Muscle of leg (tissue), 11 donors: ENCODE data around the gene UPK2. TPM values are rescaled to one million over a fixed set of nuclear protein-coding genes. Genes with fewer than 3 reads are reported as not detected.
A peak's percentile ranks its signal among the peaks of the same experiment; 100 is the strongest.

ENCODE experiments used
- DNase-seq: peaks from one replicate; pipeline ENCODE4 v3.0.0; 2013
- H3K27ac ChIP-seq: one replicate; pipeline ENCODE4 v1.5.1; 2013; ENCODE audit warnings: mild to moderate bottlenecking, low read length, control low read depth
- H3K27me3 ChIP-seq: one replicate; pipeline ENCODE4 v1.6.1; 2013; ENCODE audit warnings: low read length; ENCODE audit not compliant: control insufficient read depth, insufficient read depth
- H3K36me3 ChIP-seq: one replicate; pipeline ENCODE4 v1.6.1; 2013; ENCODE audit warnings: low read length; ENCODE audit not compliant: control insufficient read depth, insufficient read depth
- H3K4me1 ChIP-seq: one replicate; pipeline ENCODE4 v1.6.1; 2013; ENCODE audit warnings: low read length; ENCODE audit not compliant: control insufficient read depth, insufficient read depth
- H3K4me3 ChIP-seq: one replicate; pipeline ENCODE4 v1.5.1; 2013; ENCODE audit warnings: low read length, control low read depth
- H3K9me3 ChIP-seq: replicated peaks from 2 replicates; pipeline ENCODE4 v1.6.1; 2013; ENCODE audit warnings: low read depth, low read length; ENCODE audit not compliant: control insufficient read depth
- WGBS: methylation state at CpG from one replicate; pipeline ENCODE4 v1.1.5; 2013; ENCODE audit warnings: missing lambda C conversion rate; ENCODE audit not compliant: insufficient coverage; 5-methylcytosine and 5-hydroxymethylcytosine counted together
- polyA plus RNA-seq, 8 donors: library from polyadenylated mRNA; unstranded; fragments of 120-200 nt; gene quantifications; one replicate each; pipeline versions ENCODE4 v1.2.1 to v1.2.3, GENCODE V29; 2013; ENCODE audit warnings: inconsistent platforms in 1 of 8, low replicate concordance in 1 of 8; ENCODE audit not compliant: insufficient read length in 8 of 8, insufficient read depth in 1 of 8
- total RNA-seq: library from RNA; stranded (reverse); fragments of 120-200 nt; gene quantifications from one replicate; pipeline ENCODE4 v1.2.4, GENCODE V29; 2013

UPK2 gene
- total and polyA plus RNA-seq, 9 donors, result 0.09 to 3.5 (median 1.0) TPM

DNA sequence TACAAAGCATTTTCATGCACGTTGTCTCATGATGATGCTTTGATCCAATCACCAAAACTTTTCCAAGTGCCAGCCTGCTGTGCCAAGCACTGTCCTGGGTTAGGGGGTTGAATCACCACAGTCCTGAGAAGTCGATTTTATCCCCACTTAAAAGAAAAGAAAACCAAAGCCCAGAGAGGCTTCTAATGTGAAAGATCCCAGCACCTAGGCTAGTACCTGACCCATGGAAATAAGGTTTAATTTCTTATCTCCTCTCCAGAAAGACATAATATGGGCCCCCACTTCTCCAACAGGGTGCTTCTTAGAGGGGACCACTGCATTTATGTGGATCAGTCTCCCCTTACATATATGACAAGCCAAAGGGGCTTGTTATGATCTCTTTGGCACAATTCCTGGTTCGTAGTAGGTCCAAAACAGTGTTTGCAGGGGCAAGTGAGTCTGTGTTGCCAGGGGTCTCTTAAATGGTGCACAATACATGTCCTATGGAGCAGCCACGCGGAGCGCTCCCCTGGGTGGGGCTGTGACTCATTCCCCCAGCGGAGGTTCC lies 28.5 kb upstream of the UPK2 start:
- Histone ChIP-seq H3K27me3 (peaks cover 2% of the 10 kb centered on the region), H3K9me3 (no peaks in the 10 kb centered on the region), H3K4me3 (peak overlapping the region; percentile 54), H3K27ac (peak overlapping the region; percentile 88), H3K4me1 (peaks cover 56% of the 10 kb centered on the region), H3K36me3 (no peaks in the 10 kb centered on the region)
- DNase-seq, result no peak
- 3% methylated on average over 5 of the region's 7 CpGs for WGBS

DNA sequence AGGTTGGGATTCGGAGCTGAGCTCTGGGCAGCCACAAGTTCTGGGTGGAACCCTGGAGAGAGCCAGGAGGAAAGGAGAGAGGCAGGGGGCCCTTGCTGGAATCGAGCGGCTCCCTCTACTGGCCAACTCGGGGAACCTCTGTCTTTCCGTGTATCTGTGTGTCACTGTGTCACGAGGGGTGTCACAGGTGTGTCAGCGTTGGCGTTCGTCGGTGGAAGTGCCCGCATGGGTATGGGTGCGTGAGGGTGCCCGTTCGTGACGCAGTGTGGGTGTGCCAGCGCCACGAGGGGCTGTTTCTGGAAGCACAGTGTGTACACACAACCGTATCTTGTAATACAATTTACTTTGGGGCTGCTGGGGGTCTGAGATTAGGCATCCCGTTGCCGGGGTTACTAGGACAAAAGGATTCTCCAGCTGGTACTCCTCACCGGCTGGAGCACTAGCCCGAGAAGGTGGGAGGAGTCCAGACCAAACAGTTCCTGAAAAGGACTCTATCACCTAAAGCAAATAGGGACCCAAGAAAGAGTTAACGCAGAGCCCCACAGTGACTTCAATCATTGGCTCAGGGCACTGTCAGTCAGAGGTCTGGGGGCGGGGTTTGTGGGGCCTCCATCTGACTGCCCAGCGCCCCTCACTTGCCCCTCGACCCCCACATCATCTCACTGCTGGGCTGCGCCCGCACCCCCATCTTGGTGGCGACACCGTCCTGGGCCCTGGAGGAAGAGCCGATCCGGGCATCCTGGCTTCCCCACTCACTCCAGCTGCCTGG lies 27.8 kb upstream of the UPK2 start:
- peak overlapping the region; percentile 54 for H3K4me3 ChIP-seq
- no peaks in the 10 kb centered on the region for H3K9me3 ChIP-seq
- peak overlapping the region; percentile 88 for H3K27ac ChIP-seq
- WGBS, result 0% methylated on average over 14 of the region's 32 CpGs
- no peaks in the 10 kb centered on the region for H3K36me3 ChIP-seq
- H3K27me3 ChIP-seq, result peaks cover 2% of the 10 kb centered on the region
- peaks cover 54% of the 10 kb centered on the region for H3K4me1 ChIP-seq
- peak; percentile 98 for DNase-seq

DNA sequence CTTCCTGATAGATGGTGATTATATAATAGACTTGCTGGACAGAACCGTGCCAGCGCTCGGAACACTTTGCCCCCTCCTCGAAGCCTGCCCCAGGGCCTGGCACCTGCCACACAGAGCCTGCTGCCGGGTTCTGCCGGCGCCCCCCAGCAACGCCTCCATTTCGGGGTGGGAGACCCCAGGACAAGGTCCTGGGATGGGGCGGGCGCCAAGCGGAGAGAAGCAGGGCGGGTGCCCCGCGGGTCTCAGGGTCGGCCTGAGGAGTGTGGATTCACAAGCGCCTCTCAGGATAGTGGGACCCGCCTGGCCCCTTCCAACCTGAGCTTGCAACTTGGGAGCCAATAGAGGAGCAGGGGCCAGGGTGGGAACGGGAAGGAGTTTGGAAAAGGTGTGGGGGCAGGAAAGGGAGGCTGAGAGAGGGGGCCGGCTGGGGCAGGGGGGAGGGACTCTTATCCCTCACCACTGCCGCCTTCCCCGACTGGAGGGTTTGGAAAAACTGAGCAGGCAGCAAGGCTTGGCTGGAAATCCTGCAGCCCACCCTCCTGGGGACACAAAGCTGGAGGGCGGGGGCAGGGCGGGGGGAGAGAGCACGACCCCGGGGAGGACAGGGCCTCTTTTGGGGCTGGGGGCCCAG lies 27.1 kb upstream of the UPK2 start:
- no peaks in the 10 kb centered on the region for H3K36me3 ChIP-seq
- peak; percentile 96 for DNase-seq
- peaks cover 2% of the 10 kb centered on the region for H3K27me3 ChIP-seq
- peaks cover 52% of the 10 kb centered on the region for H3K4me1 ChIP-seq
- under 1% methylated on average over 19 of the region's 26 CpGs for WGBS
- H3K27ac ChIP-seq, result peak overlapping the region; percentile 95
- no peaks in the 10 kb centered on the region for H3K9me3 ChIP-seq
- H3K4me3 ChIP-seq, result peak overlapping the region; percentile 54

DNA sequence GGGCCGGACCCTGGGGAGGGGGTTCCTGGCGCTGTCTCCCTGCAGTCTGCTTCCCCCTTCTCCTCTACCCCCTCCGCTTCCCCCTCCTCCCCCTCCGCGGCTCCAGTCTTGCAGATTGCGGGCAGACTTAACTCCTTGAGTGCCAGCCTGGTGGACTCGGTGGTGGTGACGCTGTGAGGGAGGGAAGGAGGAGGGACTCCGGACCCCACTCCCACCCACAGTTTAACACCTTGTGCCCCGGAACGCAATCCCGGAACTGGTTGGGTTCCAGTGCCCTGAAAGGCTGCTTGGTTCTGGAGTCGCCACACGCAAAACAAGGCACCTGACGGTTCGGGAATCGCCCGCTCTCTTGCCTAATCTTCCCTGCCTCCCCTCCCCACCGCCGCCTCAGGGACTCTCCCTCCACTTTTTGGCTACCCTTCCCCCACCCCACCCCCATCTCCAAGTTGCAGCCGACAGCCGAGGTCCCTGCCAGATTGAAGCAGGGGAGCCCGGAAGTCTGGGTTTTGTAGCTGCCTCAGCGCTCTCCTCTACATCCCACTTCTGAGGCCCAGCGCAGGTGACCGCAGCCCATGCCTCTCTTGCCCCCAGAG lies 26.5 kb upstream of the UPK2 start:
- no peaks in the 10 kb centered on the region for H3K36me3 ChIP-seq
- peak; percentile 99 for DNase-seq
- H3K4me3 ChIP-seq, result peak overlapping the region; percentile 54
- H3K27me3 ChIP-seq, result peaks cover 2% of the 10 kb centered on the region
- H3K27ac ChIP-seq, result peak overlapping the region; percentile 95
- no peaks in the 10 kb centered on the region for H3K9me3 ChIP-seq
- peaks cover 47% of the 10 kb centered on the region for H3K4me1 ChIP-seq
- under 1% methylated on average over 14 of the region's 26 CpGs for whole genome bisulfite sequencing

DNA sequence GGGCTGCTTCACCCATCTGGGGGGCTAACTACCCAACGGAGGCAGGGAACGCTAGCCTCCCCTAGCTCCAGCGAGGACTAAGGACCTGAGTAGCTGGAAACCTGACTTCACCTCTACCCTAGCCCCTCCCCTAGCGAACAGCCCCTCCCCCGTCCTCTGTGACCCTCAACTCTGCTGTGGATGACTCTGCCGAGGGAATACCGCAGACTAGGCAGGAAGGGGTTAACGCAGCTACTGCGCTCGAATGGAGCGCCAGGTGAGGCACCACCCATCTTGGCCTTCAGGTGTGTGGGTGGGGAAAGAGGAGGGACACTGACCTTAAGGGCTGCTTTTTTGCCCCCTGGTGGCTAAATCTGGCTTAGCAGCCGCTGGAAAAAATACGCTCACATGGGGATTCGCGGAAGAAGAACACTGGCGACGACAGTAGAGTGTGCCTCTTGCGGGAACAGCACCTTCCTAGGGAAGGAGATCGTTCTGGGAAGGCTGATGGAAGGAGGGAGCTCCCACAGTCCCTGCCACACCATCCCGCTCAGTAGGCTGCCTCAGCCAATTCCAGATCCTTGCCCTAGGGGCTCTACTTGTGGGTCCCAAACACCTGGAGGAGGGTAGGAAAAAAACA lies 25.9 kb upstream of the UPK2 start:
- Histone ChIP-seq H3K4me3 (peak overlapping the region; percentile 54), H3K27ac (peak overlapping the region; percentile 95), H3K36me3 (no peaks in the 10 kb centered on the region), H3K4me1 (peaks cover 47% of the 10 kb centered on the region), H3K27me3 (peaks cover 2% of the 10 kb centered on the region), H3K9me3 (no peaks in the 10 kb centered on the region)
- 0% methylated on average over 10 of the region's 20 CpGs for WGBS
- peak; percentile 92 for DNase-seq

DNA sequence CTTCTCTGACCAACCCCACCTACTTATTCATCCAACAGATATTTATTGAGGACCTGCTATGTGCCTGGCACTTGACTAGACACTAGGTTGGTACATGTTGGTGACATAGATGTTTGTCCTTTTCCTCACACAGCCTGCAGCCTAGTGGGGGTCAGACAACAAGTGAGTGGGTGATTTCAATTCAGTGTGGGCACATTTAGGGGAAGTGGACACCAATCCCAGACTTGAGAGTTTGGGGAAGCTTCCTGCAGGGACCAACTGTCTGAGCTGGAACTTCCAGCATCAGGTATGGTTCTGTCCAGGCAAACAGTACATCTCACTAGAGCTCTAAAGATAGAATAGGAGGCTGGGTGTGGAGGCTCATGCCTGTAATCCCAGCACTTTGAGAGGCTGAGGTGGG lies 24.5 kb upstream of the UPK2 start:
- Histone ChIP-seq H3K27me3 (peaks cover 2% of the 10 kb centered on the region), H3K4me1 (peaks cover 40% of the 10 kb centered on the region)

DNA sequence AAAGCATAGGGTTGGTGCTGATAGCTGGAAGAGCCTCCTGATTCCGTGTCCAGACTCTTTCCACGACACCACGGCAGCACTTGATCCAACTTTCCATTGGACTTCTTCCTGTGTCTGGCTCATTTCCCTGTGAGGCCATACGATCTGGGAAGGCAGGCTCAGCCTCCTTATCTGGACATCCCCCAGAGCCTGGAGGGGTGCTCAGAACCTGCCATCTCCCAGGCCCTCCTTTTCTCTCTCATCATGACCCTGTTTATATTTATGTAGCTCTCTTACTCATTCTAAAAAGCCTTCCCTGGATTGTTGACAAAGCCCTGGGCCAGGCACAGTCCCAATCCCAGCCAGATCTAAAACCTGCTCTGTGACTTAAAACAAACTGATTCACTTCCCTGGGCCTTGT lies 22.6 kb upstream of the UPK2 start:
- H3K27me3 ChIP-seq, result peaks cover 2% of the 10 kb centered on the region
- H3K36me3 ChIP-seq, result no peaks in the 10 kb centered on the region
- no peak overlapping the region for H3K4me3 ChIP-seq
- peak overlapping the region; percentile 73 for H3K27ac ChIP-seq
- H3K4me1 ChIP-seq, result peaks cover 23% of the 10 kb centered on the region
- no peaks in the 10 kb centered on the region for H3K9me3 ChIP-seq
- DNase-seq, result peak; percentile 94
- 3% methylated on average over 4 of the region's 4 CpGs for WGBS

More for the DNA sequence above, 24.5 kb upstream of the UPK2 start:
- Histone ChIP-seq H3K27ac (no peak overlapping the region), H3K36me3 (no peaks in the 10 kb centered on the region), H3K9me3 (no peaks in the 10 kb centered on the region), H3K4me3 (no peak overlapping the region)
- DNase-seq, result no peak

DNA sequence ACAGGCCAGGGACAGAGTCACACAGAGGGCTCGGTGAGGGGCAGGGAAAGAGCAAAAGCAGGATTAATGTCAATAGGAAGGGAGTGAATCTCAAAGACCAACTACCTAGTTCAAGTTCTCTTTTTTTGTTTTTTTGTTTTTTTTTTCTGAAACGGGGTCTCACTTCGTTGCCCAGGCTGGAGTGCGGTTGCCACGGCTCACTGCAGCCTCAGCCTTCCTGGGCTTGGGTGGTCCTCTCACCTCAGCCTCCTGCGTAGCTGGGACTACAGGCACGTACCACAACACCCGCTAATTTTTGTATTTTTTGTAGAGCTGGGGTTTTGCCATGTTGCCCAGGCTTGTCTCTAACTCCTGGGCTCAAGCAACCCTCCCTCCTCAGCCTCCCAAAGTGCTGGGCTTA lies 20.7 kb upstream of the UPK2 start:
- H3K4me3 ChIP-seq, result no peak overlapping the region
- H3K9me3 ChIP-seq, result no peaks in the 10 kb centered on the region
- WGBS, result 93% methylated on average over 3 of the region's 8 CpGs
- H3K27ac ChIP-seq, result no peak overlapping the region
- H3K27me3 ChIP-seq, result peaks cover 2% of the 10 kb centered on the region
- no peaks in the 10 kb centered on the region for H3K36me3 ChIP-seq
- DNase-seq, result no peak
- peaks cover 22% of the 10 kb centered on the region for H3K4me1 ChIP-seq

DNA sequence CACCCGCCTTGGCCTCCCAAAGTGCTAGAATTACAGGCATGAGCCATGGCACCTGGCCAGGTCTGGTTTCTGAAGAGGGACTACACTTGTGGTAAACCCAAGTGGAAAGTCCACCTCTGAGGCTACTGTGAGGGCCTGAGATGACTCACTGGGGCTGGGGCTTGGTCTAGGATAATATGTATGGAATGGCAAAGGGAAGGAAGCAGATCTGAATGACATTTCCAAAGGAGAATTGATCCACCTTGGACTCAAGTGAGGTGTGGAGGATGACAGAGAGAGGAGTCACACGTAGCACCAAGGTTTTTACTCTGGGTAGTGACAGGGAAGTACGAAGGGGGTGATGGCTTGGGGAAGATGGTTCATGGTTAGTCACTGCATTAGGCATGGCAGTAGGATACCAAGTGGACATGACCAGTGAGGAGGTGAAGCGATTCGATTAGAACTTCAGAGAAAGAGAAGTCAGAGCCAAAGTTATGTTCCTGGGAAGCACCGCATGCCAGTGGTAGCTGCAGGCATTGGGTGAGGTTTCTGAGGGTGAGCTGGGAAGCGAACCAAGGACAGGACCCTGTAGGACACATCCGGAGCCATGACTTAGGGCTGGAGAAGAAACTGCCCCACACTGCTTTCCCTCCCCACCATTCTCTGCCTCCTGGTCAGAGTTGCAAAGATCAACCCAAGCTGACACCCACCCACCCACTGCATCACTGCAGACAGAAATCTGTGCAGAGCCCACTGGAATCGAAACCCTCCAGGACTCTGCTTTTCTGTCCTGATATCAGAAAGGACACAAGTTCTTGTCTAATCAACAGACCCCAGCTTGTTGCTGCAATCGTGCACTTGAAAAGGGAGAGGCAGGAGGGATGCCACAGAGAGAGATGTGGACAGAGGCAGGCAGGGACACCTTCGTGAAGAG lies 17.4 kb upstream of the UPK2 start:
- no peaks in the 10 kb centered on the region for H3K36me3 ChIP-seq

More for the DNA sequence above, 17.4 kb upstream of the UPK2 start:
- H3K4me3 ChIP-seq, result no peak overlapping the region
- no peak for DNase-seq
- H3K27ac ChIP-seq, result no peak overlapping the region
- H3K9me3 ChIP-seq, result no peaks in the 10 kb centered on the region
- H3K4me1 ChIP-seq, result peaks cover 12% of the 10 kb centered on the region
- 75% methylated on average over 10 of the region's 11 CpGs for WGBS
- no peaks in the 10 kb centered on the region for H3K27me3 ChIP-seq
